Colon (tissue), 2 donors: ENCODE data around the gene GPATCH4.

Source experiments
- FAIRE-seq: peaks from 2 replicates; lab custom pipeline; 2012; peaks lifted over from hg19 to GRCh38; lab: Jason Lieb, UNC
- donor health status: control.
- donor health status: control.

The GPATCH4 gene

DNA sequence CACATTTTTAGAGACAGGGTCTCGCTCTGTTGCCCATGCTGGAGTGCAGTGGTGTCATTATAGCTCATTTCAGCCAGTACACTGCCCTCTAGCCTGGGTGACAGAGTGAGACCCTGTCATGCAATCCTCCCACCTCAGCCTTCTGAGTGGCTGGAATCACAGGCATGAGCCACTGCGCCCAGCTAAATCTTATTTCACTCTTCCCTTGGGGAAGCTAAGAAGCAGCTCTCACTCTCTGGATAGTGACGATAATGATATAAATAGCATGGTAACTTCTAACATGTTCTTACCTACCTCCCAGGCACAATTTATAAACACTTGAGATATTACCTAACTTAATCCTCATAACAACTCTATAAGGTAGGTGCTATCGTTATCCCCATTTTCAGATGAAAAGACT is 53.8 kb downstream of the GPATCH4 start:
- no peak for FAIRE-seq

DNA sequence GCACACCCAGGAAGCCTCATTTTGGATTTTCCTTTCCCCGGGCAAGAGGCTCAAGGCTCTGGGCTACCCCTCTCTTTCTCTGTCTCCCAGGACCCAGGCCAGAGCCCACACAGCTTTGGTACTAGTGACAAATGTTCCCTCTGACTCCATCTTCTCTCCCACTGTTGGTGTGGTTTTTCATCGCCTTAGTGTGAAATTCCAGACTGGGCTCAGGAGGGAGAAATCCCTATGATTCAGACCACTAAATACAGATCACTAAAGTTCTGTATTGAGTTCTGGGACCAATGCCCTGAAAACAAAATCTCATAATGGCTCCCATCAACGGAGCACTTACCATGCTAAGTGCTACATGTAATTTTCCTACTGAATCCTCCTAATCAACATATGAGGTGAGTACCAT is 55.0 kb downstream of the GPATCH4 start:
- FAIRE-seq, result no peak

DNA sequence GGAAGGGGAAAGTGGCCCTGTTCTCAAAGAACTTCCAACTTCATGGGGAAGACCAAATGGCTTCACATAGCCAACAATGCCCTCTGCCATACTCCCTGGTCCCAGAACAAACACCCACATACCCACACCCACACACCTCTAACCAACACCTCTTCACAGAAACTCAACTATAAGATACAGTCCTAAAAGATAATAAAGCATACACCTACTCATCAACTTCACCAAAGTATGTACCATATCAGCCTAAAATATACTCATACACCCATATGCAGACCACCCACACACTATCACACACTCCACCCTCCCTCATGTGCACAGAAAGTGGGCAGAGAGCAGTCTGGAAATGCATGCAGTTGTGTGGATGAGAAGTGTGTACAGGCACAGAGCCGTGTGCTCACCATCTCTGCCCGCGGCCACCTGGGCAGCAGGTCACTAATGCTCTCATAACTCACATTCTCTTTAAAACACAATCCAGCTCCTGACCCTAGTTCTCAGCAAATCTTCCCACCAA is 56.6 kb downstream of the GPATCH4 start:
- no peak for FAIRE-seq
